Inflammatory macrophage (primary cell): ENCODE results near the gene STAG2.

Source experiments
- DNase-seq, 2 donors: peaks; one replicate each; pipeline ENCODE4 v3.0.0-alpha.2; 2020 to 2022

STAG2 gene

DNA sequence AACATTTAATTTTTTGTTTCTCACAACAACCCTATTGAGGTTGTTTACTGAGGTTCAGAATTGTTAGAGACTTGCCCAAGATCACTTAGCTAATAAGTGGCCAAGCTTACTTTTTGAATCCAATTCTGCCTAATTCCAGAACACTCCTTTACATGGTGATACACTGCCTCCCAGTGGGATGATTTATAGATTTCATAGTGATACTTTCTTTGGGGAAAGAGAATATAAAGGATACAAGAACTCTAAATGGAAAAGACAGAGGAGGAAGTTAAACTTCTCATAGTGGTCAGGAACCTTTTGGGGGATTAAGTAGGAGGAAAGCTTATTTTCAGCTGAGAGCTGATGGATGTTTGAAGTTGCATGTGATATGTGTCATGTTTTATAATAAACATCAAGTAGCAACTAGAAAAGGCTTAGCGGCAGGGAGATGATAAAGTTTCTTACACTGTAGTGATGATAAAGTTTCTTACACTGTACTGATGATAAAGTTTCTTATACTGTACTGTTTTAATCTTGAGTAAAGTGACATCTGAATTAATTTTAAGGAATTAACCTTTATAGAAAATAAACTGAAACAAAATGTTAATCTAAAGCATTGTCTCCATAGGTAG lies 15.3 kb downstream of the STAG2 start:
- peak; percentile 54 to 68 for DNase-seq

DNA sequence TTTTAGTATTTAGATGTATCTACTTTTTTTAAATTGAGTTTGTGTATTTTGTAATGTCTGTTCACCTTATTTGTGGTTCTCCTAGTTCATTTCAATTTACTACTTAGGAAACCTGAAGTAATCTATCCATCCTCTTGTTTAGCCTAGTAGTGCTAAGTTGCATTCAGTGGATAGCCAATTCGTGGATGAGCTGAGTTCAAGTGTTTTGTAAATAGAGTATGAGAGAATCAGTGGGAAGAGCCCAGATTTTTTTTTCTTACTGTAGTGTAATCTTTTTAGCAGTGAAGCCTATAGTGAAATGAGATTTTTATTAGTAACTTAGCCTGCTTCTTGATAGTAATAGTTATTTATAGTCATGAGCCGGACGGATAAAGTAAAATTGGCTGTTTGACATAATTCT lies 21.7 kb downstream of the STAG2 start:
- DNase-seq, result no peak

DNA sequence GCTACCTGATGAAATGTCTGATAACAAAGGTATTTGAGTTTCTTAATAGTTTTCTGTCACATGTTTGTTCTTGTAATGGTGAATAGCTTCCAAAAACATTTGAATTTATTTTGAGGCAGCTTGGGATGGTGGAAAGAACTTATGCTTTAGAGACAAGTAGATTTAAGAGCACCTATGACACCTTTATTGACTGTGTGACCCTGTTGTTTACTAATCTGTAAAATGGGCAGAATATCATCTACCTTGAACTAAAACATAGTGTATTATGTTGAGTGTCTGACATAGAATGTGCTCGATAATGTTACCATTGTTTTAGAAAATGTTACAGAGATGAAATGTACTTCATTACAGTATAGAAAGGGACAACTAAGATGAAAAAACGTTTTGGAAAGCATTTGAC lies 24.9 kb downstream of the STAG2 start:
- no peak for DNase-seq

DNA sequence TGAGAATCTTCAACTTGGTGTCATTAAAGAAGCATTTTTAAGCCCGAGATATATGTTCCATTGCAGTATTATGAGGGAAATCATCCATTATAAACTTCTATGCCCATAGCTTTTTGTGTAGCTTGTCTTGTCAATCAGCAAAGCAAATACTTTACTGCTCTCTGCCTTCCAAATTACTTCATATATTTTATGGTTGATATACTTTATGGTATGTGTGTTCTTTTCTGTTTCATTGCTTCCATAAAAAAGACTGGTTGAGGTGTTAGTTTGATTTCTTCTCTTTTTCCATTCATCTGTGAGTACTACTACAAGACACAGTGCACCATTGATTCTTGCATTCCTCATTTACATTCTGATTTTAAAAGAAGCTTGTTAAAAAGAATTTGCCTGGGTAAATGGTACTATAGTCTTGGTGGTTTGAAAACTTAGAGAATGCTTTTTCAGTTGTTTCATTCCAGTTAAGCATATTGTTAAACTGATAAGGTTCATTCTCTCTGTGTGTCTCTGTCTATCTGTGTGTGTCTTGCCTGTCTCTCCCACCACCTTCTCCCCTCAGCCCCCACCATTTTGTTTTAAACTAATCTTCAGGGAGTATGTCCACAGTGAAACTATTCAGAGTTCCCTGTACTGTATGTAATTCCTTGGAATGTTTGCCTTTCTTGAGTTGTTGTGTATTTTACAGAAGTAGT lies 27.1 kb downstream of the STAG2 start:
- no peak for DNase-seq

DNA sequence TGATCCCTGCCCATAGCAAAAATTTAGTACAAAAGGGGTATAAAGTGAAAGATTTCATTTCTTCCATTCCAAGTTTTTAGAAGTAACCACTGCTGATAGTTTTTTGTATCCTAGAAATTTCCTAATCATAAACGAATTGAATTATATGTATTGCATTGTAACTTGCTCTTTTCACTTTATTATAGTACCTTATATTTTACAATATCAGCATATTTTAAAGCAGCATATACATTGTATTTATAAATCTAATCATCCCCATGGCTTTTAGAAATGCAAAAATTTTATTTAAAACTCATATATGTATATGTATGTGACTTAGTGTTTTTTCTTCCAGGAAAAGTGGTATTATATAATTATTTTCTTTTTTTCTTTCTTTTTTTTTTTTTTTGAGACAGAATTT lies 27.7 kb downstream of the STAG2 start:
- no peak for DNase-seq

DNA sequence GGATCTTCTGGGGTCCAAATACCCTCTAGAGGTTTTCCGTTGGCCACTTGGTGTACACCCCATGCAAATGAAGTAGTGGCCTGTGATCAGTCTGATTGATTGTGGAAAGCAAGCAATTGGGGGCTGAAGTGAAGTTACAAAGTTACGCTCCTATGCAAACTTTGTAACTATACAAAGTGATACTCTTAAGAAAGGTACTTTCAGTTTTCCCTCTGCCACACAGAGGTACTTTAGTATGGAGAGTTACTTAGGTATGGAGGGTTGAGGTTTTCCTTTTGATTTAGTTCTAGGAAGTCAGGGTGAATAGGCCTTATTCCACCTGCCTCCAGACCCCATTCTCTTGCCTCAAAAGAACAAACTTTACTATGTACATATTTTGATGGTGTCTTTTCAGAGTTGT lies 28.7 kb downstream of the STAG2 start:
- DNase-seq, result no peak

DNA sequence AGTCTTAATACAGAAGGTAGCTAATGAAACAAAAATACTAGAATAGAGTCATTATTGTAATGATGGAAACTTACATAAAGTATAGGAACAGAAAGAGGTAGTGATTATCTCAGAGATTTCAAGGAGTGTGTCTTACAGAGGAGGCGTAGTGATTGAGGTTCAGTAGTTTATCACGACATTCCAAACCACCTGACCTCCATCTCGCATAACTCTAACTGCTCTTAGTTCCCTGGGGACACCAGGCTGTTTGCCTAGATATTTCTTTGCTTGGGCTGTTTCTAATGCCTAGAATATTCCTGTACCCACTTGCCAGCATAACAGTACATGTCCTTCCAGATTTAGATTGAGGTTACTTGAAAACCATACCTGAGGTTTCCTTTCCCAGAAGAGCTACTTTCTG lies 29.1 kb downstream of the STAG2 start:
- DNase-seq, result no peak

DNA sequence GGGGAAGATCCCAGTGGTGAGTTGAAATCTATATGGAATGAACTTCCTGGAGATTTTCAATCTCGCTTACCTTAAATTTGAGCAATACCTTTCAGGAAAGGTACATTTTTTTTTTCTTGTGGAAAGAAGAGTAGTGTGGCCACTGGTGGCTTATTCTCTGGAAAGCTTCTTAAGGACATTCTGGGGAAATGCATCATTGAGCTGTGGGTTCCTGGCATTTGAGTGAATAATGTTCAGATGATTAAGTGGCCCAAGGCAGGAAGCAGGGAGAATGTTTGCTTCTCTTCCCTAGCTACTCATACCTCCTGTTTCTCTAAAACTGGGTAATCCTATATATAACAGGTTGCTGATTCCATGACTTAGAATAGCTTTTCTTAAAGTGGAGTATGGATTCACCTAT lies 31.8 kb downstream of the STAG2 start:
- DNase-seq, result peak in 1 of 2 donors; percentile 16

DNA sequence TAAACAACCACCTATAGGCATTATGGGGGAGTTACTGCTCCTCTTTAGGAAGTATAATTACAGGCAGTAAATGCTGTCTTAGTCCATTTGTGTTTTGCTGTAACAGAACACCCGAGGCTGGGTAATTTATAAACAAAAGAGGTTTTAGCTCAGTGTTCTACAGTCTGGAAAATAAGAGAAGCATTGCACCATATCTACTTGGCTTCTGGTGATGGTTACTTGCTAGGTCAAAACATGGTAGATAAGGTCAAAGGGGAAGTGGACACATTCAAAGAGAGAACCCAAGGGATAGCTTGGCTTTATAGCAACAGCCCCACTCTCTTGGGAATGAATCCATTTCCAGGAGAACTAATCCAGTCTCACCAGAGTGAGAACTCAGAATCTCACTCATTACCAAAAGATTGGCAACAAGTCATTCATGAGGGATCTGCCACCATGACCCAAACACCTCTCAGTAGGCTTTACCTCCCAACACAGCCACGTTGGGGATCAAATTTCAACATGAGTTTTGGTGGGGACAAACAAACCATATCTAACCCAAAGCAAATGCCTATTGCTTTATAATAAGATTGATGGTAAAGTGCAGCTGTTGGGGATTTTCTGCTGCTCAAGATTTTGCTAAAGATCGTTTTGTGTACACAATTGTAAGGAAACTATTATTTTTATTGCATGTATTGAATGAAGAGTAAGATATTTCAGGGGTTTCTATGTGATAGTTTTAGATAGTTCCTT lies 32.6 kb downstream of the STAG2 start:
- DNase-seq, result no peak

DNA sequence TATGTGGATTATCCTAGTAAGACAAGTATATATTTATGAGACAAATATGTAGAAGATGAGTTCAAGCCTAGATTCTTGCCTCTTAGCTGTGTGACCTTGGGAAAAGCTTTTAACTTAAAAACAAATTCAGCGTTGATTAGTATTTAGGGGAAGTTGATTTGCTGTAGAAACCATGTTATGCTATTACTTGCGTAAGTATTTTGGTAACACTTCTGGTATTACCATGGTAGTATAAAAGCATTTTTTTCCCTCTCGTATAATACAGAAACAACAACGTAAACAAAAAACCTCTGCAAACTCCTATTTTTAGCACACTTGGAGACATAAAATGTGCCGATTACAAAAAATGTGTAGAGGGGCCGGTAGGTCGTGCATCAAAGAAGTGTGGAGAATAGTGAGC lies 33.2 kb downstream of the STAG2 start:
- peak; percentile 1 to 62 for DNase-seq

DNA sequence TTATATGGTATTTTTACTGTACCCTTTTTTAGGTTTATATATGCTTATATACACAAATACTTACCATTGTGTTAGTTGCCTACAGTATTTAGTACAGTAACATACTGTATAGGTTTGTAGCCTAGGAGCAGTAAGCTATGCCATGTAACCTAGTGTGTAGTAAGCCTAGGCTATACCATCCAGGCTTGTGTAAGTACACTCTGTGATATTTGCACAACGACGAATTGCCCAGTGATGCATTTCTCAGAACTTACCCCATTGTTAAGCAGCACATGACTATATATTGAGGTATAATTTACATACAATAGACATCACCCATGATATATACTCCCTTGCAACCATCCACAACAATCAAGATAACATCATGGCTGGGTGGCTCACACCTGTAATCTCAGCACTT lies 40.1 kb downstream of the STAG2 start:
- DNase-seq, result no peak

DNA sequence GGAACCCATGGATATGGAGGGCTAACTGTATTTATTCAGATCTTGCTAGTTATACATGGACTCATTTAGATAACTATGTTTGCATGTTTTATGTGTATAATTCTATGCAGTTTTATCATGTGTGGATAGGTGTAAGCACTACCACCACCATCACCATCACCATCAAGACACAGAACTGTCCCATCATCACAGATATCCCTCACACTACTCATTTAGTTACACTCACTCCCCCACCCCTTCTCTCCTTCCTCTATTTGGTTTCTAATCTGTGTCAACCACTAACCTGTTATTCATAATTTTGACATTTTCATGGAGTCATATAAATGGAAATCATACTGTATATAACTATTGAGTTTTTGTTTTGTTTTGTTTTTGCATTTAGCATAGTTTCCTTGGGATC lies 43.7 kb downstream of the STAG2 start:
- no peak for DNase-seq

DNA sequence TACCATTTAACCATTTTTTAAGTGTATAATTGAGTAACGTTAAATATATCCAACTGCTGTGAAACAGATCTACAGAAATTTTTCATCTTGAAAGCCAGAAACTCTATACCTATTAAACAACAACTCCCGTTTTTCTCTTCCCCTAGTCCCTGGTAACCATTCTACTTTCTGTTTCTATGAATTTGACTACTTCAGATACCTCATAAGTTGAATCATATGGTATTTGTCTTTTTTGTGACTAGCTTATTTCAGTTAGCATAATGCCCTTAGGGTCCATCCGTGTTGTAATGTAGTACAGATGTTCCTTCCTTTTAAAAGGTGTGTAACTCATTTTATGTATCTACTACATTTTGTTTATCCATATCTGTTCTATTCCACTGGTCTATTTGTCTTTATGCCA lies 48.7 kb downstream of the STAG2 start:
- no peak for DNase-seq

DNA sequence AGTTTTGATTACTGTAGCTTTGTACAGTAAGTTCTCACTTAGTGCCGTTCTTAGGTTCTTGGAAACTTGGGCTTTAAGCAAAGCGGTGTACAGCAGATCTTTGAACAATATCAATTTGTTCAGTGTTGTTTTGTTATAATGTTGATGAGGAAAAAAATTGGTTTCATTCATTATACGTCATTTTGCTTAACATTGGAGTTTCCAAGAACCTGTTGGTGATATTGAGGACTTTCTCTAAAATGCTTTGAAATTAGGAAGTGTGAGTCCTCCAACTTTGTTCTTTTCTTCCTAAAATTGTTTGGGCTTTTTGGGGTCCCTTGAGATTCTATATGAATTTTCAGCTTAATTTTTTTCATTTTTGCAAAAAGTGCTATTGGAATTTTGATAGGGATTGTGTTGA lies 49.1 kb downstream of the STAG2 start:
- no peak for DNase-seq

DNA sequence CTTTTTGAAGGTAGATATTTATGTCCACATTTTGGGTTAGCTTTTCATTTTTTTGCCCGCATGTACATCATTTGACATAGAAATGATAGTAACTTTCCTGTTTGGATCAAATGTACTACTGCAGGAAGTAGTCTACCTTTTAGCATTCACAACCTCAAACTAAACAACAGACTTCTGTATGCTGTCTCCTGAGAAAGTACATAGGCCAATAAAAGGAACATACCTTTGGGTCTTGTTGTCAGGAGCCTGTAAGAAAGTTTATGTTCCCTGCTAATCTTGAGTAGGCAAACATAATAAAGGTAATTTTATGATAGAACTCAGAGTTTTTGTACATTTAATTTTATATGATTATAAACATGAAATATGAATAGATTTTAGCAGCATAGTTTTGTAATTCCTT lies 54.2 kb downstream of the STAG2 start:
- DNase-seq, result no peak

DNA sequence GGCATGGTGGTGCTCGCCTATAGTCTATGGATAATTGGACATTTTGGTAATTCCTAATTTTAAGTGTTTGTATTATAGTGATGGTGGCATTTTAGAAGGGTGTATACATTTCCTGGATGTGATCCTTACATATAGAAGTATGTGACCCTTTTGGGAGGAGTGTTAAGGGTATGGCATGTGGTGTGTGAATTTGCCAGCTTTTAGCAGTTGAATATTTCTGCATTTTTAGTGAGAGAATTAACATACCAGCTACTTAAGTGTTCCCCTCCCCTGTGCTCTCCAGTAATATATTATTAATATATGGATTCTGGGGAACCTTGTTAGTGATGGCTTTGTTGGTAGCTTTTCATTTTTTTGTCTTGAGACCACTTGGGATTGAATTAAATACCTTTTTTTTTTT lies 55.3 kb downstream of the STAG2 start:
- DNase-seq, result no peak

DNA sequence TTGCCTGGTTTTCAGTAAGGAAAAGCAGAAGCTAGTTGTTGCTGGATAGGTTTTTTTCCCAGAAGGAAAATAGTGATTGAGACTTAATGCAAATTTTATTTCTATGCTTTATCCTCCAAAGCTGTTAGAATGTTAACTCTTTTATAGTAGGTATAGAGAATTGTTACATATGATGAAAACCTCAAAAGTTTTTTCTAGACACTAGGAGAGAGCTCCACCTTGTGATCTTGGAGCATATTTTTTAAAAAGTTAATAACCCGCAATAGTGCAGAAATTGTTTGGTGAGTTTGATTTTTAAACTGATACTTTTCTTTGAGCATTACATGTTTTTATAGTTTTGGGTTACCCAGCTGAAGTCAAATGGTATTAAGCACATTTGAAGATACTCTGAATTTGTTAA lies 56.5 kb downstream of the STAG2 start:
- DNase-seq, result no peak

DNA sequence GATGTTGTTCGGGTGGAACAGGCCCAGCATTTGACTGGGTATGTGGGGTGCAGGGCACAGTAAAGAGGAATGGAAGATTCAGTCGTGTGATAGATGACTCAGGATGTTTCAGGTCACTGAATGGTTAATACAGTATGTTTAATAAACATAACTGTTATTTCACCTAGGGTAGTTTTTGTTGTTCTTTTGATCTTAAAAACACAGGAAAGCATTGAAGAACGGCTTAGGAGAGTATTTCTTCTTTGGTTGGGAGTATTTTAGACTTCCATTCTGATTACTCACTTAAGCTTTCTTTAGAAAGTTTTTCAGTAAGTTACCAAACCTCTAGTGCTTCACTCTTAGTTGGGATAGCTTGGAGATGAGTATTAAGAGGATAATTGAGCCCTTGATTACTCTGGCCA lies 62.3 kb downstream of the STAG2 start:
- no peak for DNase-seq

DNA sequence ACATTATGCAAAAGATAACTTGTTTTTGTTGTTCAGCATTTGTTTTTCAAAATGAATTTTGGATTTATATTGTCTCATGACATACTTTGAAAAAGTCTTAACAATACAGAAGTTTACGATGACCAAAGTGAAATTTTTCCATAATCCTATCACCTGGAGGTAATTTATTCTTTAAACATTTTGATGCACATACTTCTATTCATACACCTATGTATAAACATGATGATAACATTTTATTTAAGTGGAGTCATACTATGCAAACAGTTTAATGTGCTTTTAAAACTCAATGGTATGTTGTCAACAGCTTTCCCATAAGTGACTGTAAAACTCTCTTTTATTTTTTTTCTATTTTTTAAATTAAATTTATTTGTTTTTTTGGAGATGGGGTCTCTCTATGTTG lies 65.0 kb downstream of the STAG2 start:
- DNase-seq, result no peak

DNA sequence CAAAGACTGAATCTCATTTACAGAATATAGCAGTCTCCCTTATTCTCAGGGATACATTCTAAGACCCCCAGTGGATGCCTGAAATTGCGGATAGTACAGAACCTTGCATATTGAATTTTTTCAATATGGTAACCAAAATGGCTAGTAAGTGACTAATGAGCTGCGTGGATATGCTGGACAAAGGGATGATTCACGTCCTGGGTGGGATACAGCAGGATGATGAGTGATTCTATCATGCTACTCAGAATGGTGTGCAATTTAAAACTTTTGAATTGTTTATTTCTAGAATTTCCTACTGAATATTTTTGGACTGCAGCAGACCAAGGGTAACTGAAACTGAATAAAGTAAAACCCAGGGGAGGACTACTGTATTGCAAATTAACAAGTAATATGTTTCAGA lies 66.7 kb downstream of the STAG2 start:
- no peak for DNase-seq

DNA sequence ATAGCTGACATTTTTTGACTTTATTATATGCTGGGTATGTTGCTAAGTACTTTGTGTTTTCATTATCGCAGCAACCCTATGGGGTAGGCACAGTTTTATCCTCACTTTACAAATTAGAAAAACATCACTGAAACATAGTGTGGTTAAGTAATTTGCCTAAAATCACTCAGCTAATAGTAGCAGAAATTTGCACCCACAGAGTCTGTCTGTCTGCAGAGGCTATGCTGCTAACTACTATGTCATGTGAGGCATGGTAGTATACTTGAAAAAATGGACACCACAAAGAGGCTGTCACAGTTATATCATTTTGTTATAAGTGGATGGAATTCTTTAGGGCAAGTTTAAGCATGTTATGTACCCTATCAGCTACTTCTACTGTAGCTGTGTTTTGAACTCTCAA lies 69.0 kb downstream of the STAG2 start:
- no peak for DNase-seq

DNA sequence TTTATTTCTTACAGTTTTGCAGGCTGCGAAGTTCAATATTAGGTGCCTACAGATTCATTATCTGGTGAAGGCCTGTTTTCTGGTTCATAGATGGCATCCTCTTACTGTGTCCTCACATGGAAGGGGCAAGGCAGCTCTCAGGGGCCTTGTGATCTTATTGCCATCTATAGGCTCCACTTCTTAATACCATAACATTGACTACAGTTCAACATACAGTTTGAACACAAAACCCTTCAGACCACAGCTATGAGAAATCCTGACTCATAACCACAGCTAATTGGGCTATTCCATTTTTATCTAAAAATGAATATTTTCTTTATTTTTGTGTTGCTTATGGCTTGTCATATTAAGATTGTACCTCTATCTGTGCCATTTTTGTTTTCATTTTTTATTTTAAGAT lies 72.3 kb downstream of the STAG2 start:
- DNase-seq, result no peak

DNA sequence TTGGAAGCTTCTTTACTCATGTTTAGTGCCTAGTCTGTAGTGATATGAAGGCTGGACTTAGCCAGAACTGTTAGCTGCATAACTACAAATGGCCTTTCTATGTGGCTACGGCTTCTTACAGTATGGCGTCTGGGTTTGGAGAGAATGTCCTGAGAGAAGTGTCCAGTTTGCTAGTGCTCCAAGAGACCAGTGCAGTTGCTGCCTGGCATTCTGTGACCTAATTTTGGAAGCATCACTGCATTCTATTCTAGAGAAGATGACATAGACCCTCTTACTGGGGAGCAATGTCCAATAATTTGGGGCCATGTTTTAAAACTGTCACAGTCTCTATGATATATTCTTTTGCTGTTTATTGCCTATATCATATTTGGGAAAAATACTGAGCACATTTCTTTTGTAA lies 74.2 kb downstream of the STAG2 start:
- DNase-seq, result no peak

DNA sequence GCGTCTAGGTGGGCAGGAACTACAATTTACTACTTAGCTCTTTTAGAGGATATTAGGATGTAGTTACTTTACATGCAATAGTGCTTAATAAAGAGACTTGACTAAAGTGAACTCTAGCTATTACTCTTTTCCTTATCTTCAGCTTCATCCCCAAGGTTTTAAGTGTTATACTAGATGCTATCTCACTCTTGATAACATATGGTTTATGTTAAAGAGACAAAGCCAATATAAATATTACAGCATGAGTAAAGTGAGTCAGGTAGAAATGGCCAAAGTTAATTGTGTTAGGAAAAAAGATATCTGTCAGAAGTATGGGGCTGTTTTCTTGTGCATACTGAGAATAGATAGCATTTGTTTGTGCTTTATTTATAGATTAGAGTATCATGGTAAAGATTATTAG lies 80.5 kb downstream of the STAG2 start:
- no peak for DNase-seq
